ENCODE data around the gene THEM5. TPM values are rescaled to one million over a fixed set of nuclear protein-coding genes. Genes with fewer than 3 reads are reported as not detected.

THEM5 gene
- total and polyA plus RNA-seq, 2 experiments from 2014 or later, result not detected

DNA sequence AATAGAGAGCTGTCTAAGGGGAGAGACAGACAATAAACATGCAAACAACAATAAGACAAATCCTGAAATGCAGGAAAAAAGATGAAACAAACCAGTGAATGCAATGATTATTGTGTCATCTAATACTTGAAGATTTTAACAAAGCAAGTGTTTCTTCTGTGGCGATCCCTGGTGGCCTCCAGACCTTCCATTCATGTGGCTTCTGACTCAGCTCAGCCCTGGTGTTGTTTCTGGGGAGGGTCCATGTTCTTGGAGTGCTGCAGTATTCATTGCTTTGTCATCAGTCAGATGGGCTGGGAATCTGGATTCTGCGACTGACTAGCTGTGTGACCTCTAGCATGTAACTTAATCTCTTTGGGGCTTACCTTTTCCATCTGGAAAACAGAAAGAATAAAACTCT is 12.4 kb downstream of the THEM5 start:
- Histone ChIP-seq H3K4me3 (no peak overlapping the region), H3K9ac (no peak overlapping the region), H3K4me2 (ENCODE audit: unreplicated experiment) (no peak overlapping the region), H3F3A (ENCODE audit: insufficient read depth) (peaks cover 11% of the 10 kb centered on the region; the same call in 1 of the 2 replicates), H3K36me3 (ENCODE audit: low read depth) (no peaks in the 10 kb centered on the region), H3K4me1 (ENCODE audit: insufficient read depth) (no peaks in the 10 kb centered on the region), H3K9me3 (ENCODE audit: low read depth) (no peaks in the 10 kb centered on the region), H3K79me2 (ENCODE audit: insufficient read depth) (no peaks in the 10 kb centered on the region), H2AFZ (no peak overlapping the region), H3K27me3 (replicated peaks; ENCODE audit: insufficient read depth) (peaks cover 21% of the 10 kb centered on the region), H3K27ac (no peak overlapping the region), H3K9me2 (ENCODE audit: insufficient read depth) (no peaks in the 10 kb centered on the region), H4K20me1 (ENCODE audit: insufficient read depth) (no peaks in the 10 kb centered on the region)
- TF ChIP-seq EZH2 (IDR thresholded peaks at IDR 0.05; ENCODE audit: insufficient read depth, poor library complexity, severe bottlenecking) (no peak), EZH2phosphoT487 (IDR thresholded peaks at IDR 0.05; ENCODE audit: insufficient read depth, low read depth) (no peak)
- 53 to 60% methylated on average over 2 of the region's 2 CpGs for WGBS, 2 experiments (ENCODE audit: low coverage in 1 of 2, low lambda C conversion rate in 2 of 2, missing lambda C conversion rate in 2 of 2)
- peak; percentile 61 for DNase-seq
- in situ Hi-C loops (cut with MboI), result no loop called here

DNA sequence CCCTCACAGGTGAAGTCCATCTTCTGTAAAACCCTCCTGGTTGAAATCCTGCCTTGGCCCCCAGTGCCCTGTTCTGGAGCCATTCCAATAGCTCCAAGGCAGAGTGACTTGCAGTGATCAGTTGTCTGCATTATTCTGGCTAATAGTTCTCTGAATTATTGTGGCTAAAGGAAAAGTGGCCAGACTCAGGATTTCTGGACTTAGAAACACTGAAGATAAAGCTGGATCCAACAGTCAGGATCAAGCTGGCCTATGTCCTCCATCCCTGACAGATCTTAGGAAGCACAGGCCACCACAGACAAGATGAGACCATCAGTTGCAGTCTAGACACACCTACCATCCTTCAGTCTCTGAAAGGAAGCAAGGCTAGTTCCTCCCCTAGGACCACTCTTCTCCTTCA is 13.1 kb downstream of the THEM5 start:
- no peak overlapping the region for H3K9ac ChIP-seq
- H3K4me3 ChIP-seq, result no peak overlapping the region
- in situ Hi-C loops (cut with MboI), result no loop called here
- H3K4me1 ChIP-seq (ENCODE audit: insufficient read depth), result no peaks in the 10 kb centered on the region
- H4K20me1 ChIP-seq (ENCODE audit: insufficient read depth), result no peaks in the 10 kb centered on the region
- H3K27me3 ChIP-seq (replicated peaks; ENCODE audit: insufficient read depth), result peaks cover 21% of the 10 kb centered on the region
- no peaks in the 10 kb centered on the region for H3K9me2 ChIP-seq (ENCODE audit: insufficient read depth)
- no peak overlapping the region for H2AFZ ChIP-seq
- H3K36me3 ChIP-seq (ENCODE audit: low read depth), result no peaks in the 10 kb centered on the region
- H3K4me2 ChIP-seq (ENCODE audit: unreplicated experiment), result no peak overlapping the region
- TF ChIP-seq EZH2 (IDR thresholded peaks at IDR 0.05; ENCODE audit: insufficient read depth, poor library complexity, severe bottlenecking), result no peak
- no peak for TF ChIP-seq EZH2phosphoT487 (IDR thresholded peaks at IDR 0.05; ENCODE audit: insufficient read depth, low read depth)
- peaks cover 11% of the 10 kb centered on the region; the same call in 1 of the 2 replicates for H3F3A ChIP-seq (ENCODE audit: insufficient read depth)
- no peaks in the 10 kb centered on the region for H3K79me2 ChIP-seq (ENCODE audit: insufficient read depth)
- DNase-seq, result no peak
- H3K27ac ChIP-seq, result no peak overlapping the region
- H3K9me3 ChIP-seq (ENCODE audit: low read depth), result no peaks in the 10 kb centered on the region

DNA sequence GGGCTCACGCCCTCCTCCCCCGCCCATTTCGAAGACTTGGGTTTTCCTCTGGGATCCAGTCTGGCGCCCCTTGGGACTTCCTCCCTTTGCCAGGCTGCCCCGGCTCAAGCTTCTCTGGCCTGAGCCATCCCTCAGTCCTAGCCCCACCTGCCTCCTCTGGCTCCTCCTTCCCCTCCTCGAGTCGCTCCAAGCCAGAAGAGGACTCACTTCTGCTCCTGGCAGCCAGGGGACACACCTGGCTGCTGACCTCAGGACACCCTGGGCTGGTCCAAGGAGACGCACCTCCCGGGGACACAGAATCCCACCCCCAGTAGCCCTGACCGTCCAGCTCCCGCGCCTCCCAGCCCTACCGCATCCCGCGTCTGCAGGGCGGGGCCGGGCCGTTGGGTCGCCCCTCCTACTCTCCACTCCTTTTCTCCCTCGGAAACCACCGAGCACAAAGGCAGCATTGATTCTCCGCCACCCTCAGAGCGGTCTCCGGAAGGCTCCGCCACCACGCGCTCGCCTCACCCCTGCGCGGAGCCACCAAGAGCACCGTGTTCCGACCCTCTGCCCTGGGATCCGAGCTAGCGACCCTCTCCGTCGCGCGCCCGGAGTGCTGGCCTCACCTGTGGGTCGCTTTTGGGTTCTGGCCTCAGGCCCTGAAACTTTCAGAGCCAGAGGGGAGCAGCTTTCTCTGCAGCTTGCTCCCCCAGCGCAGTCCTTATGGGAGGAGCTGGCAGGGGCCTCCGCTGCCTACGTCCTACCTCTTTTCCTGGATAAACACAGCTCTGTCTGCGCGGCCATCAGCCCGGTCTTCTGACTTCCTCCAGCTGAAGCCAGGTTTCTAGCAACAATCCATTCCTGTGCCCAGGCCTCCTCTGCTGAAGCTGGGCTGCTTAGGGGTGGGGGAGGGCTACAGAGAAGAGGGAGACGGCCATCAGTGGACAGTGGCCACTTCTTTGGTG is 13.8 kb downstream of the THEM5 start, which contains the start of gene C2CD4D:
Gene C2CD4D (minus strand): TSS at position 364 of the 947 bp plus-strand sequence. CDS start 831 bp downstream, outside the sequence.
- no peaks in the 10 kb centered on the region for H3K36me3 ChIP-seq (ENCODE audit: low read depth)
- peak within 1 kb of the TSS; percentile 55 for H3K4me2 ChIP-seq (ENCODE audit: unreplicated experiment)
- 0 out of 2 replicates have a peak within 1 kb of the TSS, but pooled peaks have one; percentile 6 for H3K9ac ChIP-seq
- no peaks in the 10 kb centered on the region for H3K4me1 ChIP-seq (ENCODE audit: insufficient read depth)
- H3K27me3 ChIP-seq (replicated peaks; ENCODE audit: insufficient read depth), result peaks cover 21% of the 10 kb centered on the region
- H3K27ac ChIP-seq, result no peak within 1 kb of the TSS
- DNase-seq, result no peak
- TF ChIP-seq EZH2 (IDR thresholded peaks at IDR 0.05; ENCODE audit: insufficient read depth, poor library complexity, severe bottlenecking) (no peak), EZH2phosphoT487 (IDR thresholded peaks at IDR 0.05; ENCODE audit: insufficient read depth, low read depth) (no peak)
- 53 to 56% methylated on average over 41 to 47 of the region's 47 CpGs for WGBS, 2 experiments (ENCODE audit: low coverage in 1 of 2, low lambda C conversion rate in 2 of 2, missing lambda C conversion rate in 2 of 2)
- in situ Hi-C loops (cut with MboI), result no loop called here
- no peaks in the 10 kb centered on the region for H3K9me3 ChIP-seq (ENCODE audit: low read depth)
- no peaks in the 10 kb centered on the region for H4K20me1 ChIP-seq (ENCODE audit: insufficient read depth)
- peaks cover 11% of the 10 kb centered on the region; the same call in 1 of the 2 replicates for H3F3A ChIP-seq (ENCODE audit: insufficient read depth)
- H2AFZ ChIP-seq, result peak within 1 kb of the TSS; percentile 70
- H3K9me2 ChIP-seq (ENCODE audit: insufficient read depth), result no peaks in the 10 kb centered on the region
- peak within 1 kb of the TSS; percentile 55 for H3K4me3 ChIP-seq
- H3K79me2 ChIP-seq (ENCODE audit: insufficient read depth), result no peaks in the 10 kb centered on the region

DNA sequence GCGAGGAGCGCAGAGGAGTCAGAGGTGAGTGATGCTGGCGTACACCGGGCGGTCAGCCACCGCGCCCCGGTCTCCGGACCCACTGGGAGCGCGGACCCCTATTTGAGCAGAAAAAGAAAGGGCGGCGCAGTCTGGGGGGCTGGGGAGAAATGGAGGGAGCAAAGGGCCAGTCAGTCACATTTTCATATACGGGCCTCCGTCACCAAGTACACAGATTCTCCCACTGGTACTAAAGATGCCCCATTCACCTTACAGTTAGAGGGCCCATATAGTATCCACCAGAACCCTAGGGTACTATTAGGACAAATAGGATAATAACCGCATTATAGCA is 14.5 kb downstream of the THEM5 start:
- no peaks in the 10 kb centered on the region for H3K4me1 ChIP-seq (ENCODE audit: insufficient read depth)
- DNase-seq, result no peak
- H3K79me2 ChIP-seq (ENCODE audit: insufficient read depth), result no peaks in the 10 kb centered on the region
- WGBS, 2 experiments (ENCODE audit: low coverage in 1 of 2, low lambda C conversion rate in 2 of 2, missing lambda C conversion rate in 2 of 2), result 10 to 15% methylated on average over 16 of the region's 16 CpGs
- peaks cover 21% of the 10 kb centered on the region for H3K27me3 ChIP-seq (replicated peaks; ENCODE audit: insufficient read depth)
- no peaks in the 10 kb centered on the region for H3K9me2 ChIP-seq (ENCODE audit: insufficient read depth)
- H2AFZ ChIP-seq, result peak overlapping the region; percentile 70
- H3K9me3 ChIP-seq (ENCODE audit: low read depth), result no peaks in the 10 kb centered on the region
- TF ChIP-seq EZH2phosphoT487 (IDR thresholded peaks at IDR 0.05; ENCODE audit: insufficient read depth, low read depth), result no peak
- peak; percentile 89 for TF ChIP-seq EZH2 (IDR thresholded peaks at IDR 0.05; ENCODE audit: insufficient read depth, poor library complexity, severe bottlenecking)
- H3K4me3 ChIP-seq, result peak overlapping the region; percentile 55
- no peaks in the 10 kb centered on the region for H4K20me1 ChIP-seq (ENCODE audit: insufficient read depth)
- H3F3A ChIP-seq (ENCODE audit: insufficient read depth), result peaks cover 11% of the 10 kb centered on the region; the same call in 1 of the 2 replicates
- peak overlapping the region; percentile 55 for H3K4me2 ChIP-seq (ENCODE audit: unreplicated experiment)
- in situ Hi-C loops (cut with MboI), result no loop called here
- H3K27ac ChIP-seq, result no peak overlapping the region
- no peaks in the 10 kb centered on the region for H3K36me3 ChIP-seq (ENCODE audit: low read depth)
- no peak overlapping the region for H3K9ac ChIP-seq
